T-helper 1 cell (primary cell): ENCODE measurements around the gene GATAD2A.

Experiments
- DNase-seq, 5 donors: peaks; one replicate each; pipeline ENCODE4 v3.0.0-alpha.2; 2012 to 2020

The GATAD2A gene

GRCh38 chr19:19549804-19550464 lies 144.5 kb downstream of the GATAD2A start:
- no peak for DNase-seq

GRCh38 chr19:19550485-19550929 lies 145.0 kb downstream of the GATAD2A start:
- DNase-seq = no peak

- no peak for DNase-seq
Measured at GRCh38 chr19:19550972-19551852, 145.7 kb downstream of the GATAD2A start.

GRCh38 chr19:19551853-19552192 lies 146.3 kb downstream of the GATAD2A start:
- DNase-seq = no peak

GRCh38 chr19:19552798-19553197 lies 147.3 kb downstream of the GATAD2A start:
- no peak for DNase-seq

GRCh38 chr19:19553670-19554069 lies 148.2 kb downstream of the GATAD2A start:
- DNase-seq = no peak

- peak in 3 of 5 donors; percentile 36 to 51 (median 48) for DNase-seq
Measured at GRCh38 chr19:19554074-19555023, 148.9 kb downstream of the GATAD2A start.

GRCh38 chr19:19558055-19558454 lies 152.6 kb downstream of the GATAD2A start:
- DNase-seq = no peak
